A549 treated with DMSO at 1 μM for 4 hours (cell line): ENCODE measurements around the gene GTF2H2. TPM values are rescaled to one million over a fixed set of nuclear protein-coding genes. Genes with fewer than 3 reads are reported as not detected.

Experiments used
- total RNA-seq: library from RNA; stranded (reverse); fragments of 200-300 nt; extraction: Qiagen RNA extraction; gene quantifications from 5 replicates; pipeline ENCODE4 v1.2.3, GENCODE V29; 2022; ENCODE audit warnings: low read depth

The GTF2H2 gene
- total RNA-seq, result 8.9 to 17.6 TPM (median 12.2 TPM) in 5 replicates

GRCh38 chr5:71067262-71067928 lies at the start of gene GTF2H2:
Gene GTF2H2 (minus strand): TSS chr5:71067676. CDS start chr5:71062763, 4,913 bp downstream.

GRCh38 chr5:71025289-71025953 lies 42.1 kb downstream of the GTF2H2 start, which contains the start of gene NAIP:
Gene NAIP (minus strand): TSS chr5:71025339. CDS start chr5:71012915, 12,424 bp downstream.

Other genes with a start within 250 kb of the GTF2H2 start
- 0.60 to 1.5 TPM (median 0.86 TPM) in 5 replicates for gene SERF1A, start 167.0 kb downstream of the GTF2H2 start, total RNA-seq
- 56.0 to 63.2 TPM (median 59.7 TPM) in 5 replicates for gene SMN1, start 142.6 kb downstream of the GTF2H2 start, total RNA-seq
- gene NAIP, start 42.3 kb downstream of the GTF2H2 start, total RNA-seq, result 0.25 to 0.47 TPM (median 0.41 TPM) in 5 replicates